Raji (cell line): ENCODE results near the gene COL2A1.

Experiments
- POLR2A ChIP-seq: IDR thresholded peaks from 2 replicates; pipeline ENCODE4 v1.6.1; 2011; ENCODE audit warnings: low read depth, low read length, control low read depth; ENCODE audit not compliant: insufficient read depth

COL2A1 gene

GRCh38 chr12:48008349-48008748 lies 4.1 kb upstream of the COL2A1 start:
- no peak for TF ChIP-seq POLR2A

- no peak for TF ChIP-seq POLR2A
These were observed 2.9 kb upstream of the COL2A1 start for GRCh38 chr12:48007206-48007605.

GRCh38 chr12:48005750-48006021 lies 1.4 kb upstream of the COL2A1 start:
- no peak for TF ChIP-seq POLR2A

- TF ChIP-seq POLR2A: no peak
These were observed 899 bp upstream of the COL2A1 start for GRCh38 chr12:48005001-48005749.

- no peak for TF ChIP-seq POLR2A
These were observed 837 bp downstream of the COL2A1 start for GRCh38 chr12:48003226-48004052.

GRCh38 chr12:48002773-48003218 lies 1.5 kb downstream of the COL2A1 start:
- no peak for TF ChIP-seq POLR2A

- no peak for TF ChIP-seq POLR2A
These were observed 1.9 kb downstream of the COL2A1 start for GRCh38 chr12:48002414-48002730.

GRCh38 chr12:48001505-48002413 lies 2.5 kb downstream of the COL2A1 start:
- TF ChIP-seq POLR2A: no peak

GRCh38 chr12:48000878-48001504 lies 3.3 kb downstream of the COL2A1 start:
- TF ChIP-seq POLR2A: no peak

- TF ChIP-seq POLR2A: no peak
These were observed 4.5 kb downstream of the COL2A1 start for GRCh38 chr12:47999816-48000215.

GRCh38 chr12:47997321-47997720 lies 7.0 kb downstream of the COL2A1 start:
- TF ChIP-seq POLR2A: no peak

GRCh38 chr12:47995981-47996401 lies 8.3 kb downstream of the COL2A1 start:
- TF ChIP-seq POLR2A: no peak

GRCh38 chr12:47993491-47993890 lies 10.8 kb downstream of the COL2A1 start:
- TF ChIP-seq POLR2A: no peak

GRCh38 chr12:47992776-47993175 lies 11.5 kb downstream of the COL2A1 start:
- TF ChIP-seq POLR2A: no peak
